GM19025 (cell line): ENCODE results near the gene POMP.

Experiments used
- ATAC-seq: cut with Tn5 transposase; IDR thresholded peaks from one replicate; pipeline ENCODE4 v1.9.1; 2021; ENCODE audit warnings: mild to moderate bottlenecking, low read depth, moderate library complexity; ENCODE audit not compliant: unreplicated experiment

Gene POMP, protein sequence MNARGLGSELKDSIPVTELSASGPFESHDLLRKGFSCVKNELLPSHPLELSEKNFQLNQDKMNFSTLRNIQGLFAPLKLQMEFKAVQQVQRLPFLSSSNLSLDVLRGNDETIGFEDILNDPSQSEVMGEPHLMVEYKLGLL

DNA sequence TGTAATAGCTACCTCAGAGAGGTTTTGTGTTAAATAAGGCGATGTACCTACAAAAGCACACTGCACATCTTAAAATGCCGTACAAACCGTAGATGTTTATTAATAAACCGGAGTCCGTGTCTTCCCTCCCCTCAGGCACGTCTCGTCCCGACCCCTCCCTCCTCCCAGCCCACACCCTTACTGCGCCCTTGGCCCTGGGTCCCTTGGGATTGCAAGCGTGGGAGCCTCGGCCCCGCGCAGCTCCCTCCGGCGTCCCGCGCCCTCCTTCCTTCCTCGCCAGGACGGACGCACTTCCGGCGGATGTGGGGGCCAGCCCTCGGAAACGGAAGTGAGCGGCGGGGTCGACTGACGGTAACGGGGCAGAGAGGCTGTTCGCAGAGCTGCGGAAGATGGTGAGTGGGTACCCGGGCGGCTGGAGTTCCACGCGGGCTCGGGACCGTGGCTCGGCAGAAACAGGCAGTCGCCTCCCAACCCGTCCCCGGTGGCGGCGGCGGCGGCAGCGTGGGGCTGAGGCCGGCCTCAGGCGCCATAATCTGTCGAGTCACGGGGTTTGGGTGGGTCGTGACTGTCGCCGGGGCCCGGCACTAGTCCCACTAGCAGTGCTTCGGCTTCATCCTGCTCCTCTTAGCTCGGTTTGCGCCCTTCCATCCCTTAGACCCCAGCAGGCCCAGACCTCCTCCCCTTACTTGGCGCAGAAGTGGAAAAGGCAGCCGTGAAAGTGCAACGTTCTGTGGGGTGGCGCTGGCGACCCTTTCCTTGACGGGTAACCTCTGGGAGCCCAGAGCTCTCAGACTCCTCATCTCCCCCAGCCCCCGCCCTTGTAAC lies at the start of gene POMP:
POMP (plus strand) TSS at position 335 of the 825 bp plus-strand sequence; CDS start at position 390, 55 bp downstream.
- ATAC-seq: peak; percentile 89

GRCh38 chr13:28609381-28609780 lies 49.5 kb upstream of the POMP start:
- ATAC-seq: no peak

DNA sequence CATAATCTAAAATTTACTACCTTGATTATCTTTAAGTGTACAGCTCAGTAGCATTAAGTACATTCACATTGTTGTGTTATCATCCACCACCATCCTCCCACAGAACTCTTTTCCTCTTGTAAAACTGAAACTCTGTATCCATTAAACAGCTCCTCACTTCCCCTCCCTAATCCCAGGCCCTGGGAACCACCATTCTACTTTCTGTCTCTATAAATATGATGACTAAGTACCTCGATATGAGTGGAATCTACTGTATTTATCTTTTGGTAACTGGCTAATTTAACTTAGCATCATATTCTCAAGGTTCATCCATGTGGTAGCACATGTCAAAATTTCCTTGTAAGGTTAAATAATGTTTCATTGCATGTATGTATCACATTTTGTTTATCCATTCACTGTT lies 49.0 kb upstream of the POMP start:
- no peak for ATAC-seq

- ATAC-seq: no peak
Observed at GRCh38 chr13:28610996-28611395, 47.9 kb upstream of the POMP start.

- no peak for ATAC-seq
Observed at GRCh38 chr13:28611654-28612131, 47.2 kb upstream of the POMP start.

DNA sequence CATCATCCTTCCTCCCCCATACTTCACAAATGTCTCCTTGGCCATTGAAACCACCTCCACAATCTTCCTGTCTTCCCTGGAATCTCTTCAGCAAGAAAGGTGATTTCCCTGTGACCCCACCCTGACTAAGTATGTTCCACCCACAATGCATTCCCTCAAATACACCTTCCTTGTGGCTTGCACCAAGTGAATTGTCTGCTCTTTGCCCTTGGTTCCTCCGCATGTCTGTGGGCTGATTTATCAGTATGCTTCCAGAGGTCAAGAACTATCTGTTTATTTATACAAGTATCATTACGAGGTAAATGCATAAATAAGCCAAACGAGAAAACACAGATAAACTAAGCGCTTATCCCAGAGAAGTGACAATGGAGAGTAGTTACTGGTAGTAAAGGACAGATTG lies 45.4 kb upstream of the POMP start:
- no peak for ATAC-seq

DNA sequence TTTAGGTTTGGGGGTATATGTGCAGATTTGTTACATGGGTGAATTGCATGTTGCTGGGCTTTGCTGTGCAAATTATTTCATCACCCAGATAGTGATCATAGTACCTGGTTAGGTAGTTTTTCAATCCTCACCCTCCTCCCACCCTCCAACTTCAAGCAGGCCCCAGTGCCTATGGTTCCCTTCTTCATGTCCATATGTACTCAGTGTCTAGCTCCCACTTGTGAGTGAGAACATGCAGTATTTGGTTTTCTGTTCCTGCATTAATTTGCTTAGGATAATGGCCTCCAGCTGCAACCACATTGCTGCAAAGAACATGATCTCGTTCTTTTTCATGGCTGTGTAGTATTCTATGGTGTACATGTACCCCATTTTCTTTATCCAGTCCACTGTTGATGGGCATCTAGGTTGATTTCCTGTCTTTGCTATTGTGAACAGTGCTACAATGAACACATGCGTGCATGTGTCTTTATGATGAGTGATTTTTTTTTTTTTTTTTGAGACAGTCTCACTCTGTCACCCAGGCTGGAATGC lies 42.9 kb upstream of the POMP start:
- ATAC-seq: no peak

DNA sequence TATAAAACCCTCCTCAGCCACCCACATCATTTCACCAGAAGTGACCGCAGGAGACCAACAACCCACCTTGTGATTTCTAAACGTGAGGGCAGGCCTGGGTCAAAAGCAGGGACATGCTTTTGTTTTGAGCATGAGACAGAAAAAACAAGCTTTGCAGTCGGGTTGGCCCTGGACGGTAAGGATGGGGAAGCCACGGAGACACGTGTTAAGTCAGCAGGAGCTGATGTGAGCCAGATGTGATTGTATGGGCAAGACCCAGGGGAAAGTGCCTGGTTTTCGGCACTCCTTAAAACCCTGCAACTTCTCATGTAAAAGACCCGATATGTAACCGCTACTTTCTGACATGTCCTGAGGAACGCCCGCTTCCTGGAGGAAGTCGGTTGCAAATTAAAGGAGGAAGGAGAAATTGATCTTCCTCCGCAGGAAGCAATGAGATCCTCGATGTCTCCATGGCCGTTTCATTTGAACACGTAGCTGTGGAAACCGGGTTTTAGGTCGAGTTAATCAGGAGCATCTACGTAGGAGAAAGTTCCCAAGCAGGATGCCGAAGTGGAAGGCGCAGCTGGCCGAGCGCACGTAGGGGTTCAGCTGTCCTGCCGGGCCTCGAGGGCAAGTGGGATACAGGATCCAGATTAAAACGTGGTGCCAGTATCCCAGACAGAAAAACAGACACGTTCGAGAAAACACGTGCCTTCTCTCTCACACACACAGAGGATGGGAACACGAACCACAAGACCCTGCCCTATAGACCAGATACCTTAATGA lies 40.5 kb upstream of the POMP start:
- ATAC-seq: no peak

- no peak for ATAC-seq
Observed at GRCh38 chr13:28620011-28620830, 38.7 kb upstream of the POMP start.

DNA sequence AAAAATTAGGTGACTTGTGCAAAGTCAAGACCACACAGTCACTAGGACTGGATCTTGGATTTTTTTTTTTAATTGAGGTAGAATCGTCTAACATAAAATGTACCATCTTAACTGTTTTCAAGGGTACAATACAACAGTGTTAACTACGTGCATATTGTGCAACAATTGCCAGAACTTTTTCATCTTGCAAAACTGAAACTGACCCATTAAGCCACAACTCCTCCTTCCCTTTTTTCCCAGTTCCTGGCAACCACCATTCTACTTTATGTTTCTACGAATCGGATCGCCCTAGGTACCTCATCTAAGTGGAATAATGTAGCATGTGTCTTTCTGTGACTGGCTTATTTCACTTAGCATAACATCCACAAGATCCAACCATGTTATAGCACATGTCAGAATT lies 37.5 kb upstream of the POMP start:
- no peak for ATAC-seq

GRCh38 chr13:28622286-28622685 lies 36.6 kb upstream of the POMP start:
- ATAC-seq: no peak

DNA sequence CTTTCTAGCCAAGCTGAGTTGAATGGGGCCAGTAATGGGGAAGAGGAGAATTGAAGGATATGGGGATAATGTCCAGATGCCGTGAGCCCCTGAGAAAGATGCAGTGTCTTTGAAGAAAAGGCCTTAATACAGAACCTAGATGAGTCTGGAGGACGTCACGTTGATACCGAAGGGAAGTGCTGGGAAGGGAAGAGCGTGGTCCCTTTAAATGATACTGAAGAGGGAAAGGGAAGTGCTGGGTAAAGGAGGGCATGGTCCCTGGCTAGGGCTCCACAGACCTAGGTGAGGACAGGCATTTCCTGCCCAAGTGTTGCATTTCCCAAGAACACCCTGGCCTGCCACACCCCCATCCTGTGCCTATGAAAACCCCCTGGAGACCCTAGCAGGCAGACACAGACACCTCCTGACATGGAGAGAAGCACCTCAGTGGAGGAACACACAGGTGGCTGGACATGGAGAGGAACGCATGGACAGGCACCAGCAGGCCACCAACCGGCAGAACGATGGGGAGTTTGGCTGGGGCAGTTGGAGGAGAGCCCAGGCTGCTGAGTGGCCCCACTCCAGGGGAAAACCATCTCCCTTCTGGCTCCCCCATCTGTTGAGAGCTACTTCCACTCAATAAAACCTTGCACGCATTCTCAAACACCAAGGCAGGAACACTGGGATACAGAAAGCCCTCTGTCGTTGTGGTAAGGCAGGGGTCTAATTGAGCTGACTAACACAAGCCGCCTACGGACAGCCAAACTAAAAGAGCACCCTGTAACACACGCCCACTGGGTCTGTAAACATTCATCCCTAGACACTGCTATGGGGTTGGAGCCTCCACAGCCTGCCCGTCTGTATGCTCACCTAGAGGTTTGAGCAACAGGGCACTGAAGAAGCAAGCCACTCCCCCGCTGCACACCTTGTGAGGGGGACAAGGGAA lies 34.9 kb upstream of the POMP start:
- ATAC-seq: no peak

DNA sequence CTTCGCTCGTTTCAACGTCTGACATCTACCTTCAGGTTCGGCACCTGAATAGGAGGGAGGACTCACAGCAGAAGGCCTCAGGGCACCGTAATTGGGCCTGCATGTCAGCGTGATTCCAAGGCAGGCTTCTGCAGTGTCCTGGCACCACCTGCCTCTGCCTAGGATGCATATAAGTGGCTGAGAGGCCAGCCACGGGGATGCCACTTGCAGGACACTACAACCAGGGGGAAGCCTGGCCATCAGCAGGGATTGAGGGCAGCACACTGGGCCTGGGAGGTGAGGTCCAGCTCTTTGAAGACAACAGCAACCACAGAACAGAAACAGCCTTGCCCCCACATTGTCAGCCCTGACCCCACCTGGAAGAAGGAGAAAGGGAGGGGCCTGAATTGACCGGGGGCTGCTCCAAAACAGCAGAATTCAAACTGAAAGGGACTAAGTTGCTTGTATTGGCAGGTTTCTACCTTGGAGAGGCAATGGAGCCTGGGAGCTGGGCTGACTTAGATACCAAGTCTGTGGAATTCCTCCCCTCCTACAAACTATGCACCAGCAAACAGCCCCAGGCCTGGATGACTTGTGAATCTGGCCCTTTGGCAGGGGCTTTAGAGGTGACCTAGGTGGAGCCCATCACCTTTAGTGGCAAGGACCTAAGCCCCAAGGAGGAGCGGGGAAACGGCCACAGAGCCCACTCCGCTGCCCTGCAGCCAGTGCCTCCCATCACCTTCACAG lies 34.1 kb upstream of the POMP start:
- ATAC-seq: no peak

DNA sequence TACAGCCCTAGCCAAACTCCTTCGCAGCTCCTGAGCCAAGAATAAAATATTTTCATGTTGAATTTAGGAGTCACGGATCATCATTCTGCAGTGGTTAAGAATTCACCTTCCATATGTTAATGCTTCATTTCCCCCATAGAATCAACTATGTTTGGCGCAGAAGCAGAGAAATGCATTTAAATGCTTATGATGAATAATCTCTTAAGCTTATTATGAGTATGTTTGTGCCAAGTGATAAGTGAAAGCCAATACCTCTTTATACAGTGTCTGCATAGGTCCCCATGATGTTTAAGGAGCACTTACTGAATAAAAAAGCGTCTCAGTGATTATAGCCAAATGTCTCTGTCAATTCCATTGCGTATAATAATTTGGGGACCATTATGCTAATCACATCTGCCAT lies 32.7 kb upstream of the POMP start:
- no peak for ATAC-seq

- no peak for ATAC-seq
Observed at GRCh38 chr13:28628241-28628640, 30.7 kb upstream of the POMP start.

GRCh38 chr13:28630869-28631268 lies 28.1 kb upstream of the POMP start:
- no peak for ATAC-seq

GRCh38 chr13:28631801-28632200 lies 27.1 kb upstream of the POMP start:
- ATAC-seq: no peak

DNA sequence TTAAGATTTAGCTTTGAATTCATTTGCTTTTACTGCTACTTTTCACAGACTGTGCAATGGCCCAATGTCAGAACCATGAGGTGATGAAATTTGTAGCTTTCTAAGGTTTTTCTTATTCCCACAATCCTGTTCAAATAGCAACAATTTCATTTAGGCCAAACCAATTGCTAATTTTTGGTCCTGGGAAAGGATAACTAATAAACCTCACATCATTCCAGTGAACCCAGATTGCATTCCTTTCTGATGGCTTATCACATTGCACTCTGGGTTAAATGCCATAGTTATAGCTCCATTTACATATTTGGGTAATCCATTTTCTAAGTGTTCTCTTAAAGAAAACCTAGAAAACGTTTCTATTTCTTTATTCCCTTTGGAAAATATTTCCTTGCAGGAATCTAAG lies 22.9 kb upstream of the POMP start:
- no peak for ATAC-seq
